ENCODE results near the gene OR2AK2.

GRCh38 chr1:247933989-247934388, 31.0 kb upstream of the OR2AK2 start:
- TF ChIP-seq CTCF (IDR thresholded peaks at IDR 0.05 in 4 of 5, conservative IDR thresholded peaks at IDR 0.05 in 1 of 5) (no peak), POLR2A (IDR thresholded peaks at IDR 0.05) (no peak)
